ENCODE results near the gene KLF2. TPM values are rescaled to one million over a fixed set of nuclear protein-coding genes. Genes with fewer than 3 reads are reported as not detected.
"Not testable (repeated sequence)": the region's sequence is repeated elsewhere in the genome, so short reads cannot be mapped to it uniquely, and the experiment has no call there.

Gene KLF2
- 10 to 100 TPM; 26.4 to 36.8 (median 32.4) TPM for total RNA-seq (2021; fragmentation: NEBNext Ultra II Directional; extraction: Animal tissue kit (Norgen Biotek cat#: 25700))
- long read RNA-seq, partial matches to known transcripts = 4 of 4 reads
- long read RNA-seq, other reads (novel, unspliced or antisense) = 0 of 4 reads

DNA sequence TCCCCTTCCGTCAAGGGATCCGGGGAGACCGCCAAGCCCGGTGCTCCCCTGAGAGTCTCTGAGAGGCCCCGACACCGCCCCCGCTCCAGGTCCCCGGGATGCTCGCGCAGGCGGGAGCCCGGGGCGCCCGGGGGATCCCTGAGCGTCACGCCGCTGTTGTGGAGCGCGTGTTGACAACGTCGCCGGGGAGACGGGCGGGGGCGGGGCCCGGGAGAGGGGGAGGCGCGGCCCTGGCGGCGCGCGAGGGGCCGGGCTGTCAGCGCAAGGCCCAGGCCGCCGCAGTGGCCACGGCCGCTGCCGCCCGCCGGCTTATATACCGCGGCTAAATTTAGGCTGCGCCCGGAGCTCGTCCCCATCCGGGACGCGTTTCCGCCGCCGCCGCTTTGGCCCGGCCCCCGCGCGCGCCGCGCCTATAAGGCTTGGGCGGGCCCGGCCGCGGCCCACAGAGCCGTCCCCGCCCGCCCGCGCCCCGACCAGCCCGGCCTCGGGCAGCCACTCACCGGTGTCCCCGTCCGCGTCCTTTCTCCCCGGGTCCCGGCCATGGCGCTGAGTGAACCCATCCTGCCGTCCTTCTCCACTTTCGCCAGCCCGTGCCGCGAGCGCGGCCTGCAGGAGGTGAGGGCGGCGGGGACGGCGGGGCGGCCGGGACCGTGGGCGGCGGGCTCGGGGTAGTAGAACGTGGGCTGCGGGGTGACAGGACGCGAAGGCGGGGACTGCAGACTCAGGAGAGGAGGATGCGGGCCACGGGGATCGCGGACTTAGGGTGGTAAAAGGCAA, at the start of gene KLF2:
KLF2 (plus strand) TSS at position 443 of the 777 bp plus-strand sequence; CDS start at position 541, 98 bp downstream.
- peak; percentile 93 for DNase-seq
- Mint-ChIP-seq H3K9me3 (peaks cover 9% of the 10 kb centered on the region), H3K36me3 (ENCODE audit: low read depth) (peaks cover 33% of the 10 kb centered on the region), H3K4me1 (ENCODE audit: low read depth) (peaks cover 33% of the 10 kb centered on the region), H3K27me3 (ENCODE audit: insufficient read depth) (peaks cover 33% of the 10 kb centered on the region), H3K27ac (peak within 1 kb of the TSS; percentile 93), H3K4me3 (peak within 1 kb of the TSS; percentile 94)
- TF ChIP-seq, protein P1, sequence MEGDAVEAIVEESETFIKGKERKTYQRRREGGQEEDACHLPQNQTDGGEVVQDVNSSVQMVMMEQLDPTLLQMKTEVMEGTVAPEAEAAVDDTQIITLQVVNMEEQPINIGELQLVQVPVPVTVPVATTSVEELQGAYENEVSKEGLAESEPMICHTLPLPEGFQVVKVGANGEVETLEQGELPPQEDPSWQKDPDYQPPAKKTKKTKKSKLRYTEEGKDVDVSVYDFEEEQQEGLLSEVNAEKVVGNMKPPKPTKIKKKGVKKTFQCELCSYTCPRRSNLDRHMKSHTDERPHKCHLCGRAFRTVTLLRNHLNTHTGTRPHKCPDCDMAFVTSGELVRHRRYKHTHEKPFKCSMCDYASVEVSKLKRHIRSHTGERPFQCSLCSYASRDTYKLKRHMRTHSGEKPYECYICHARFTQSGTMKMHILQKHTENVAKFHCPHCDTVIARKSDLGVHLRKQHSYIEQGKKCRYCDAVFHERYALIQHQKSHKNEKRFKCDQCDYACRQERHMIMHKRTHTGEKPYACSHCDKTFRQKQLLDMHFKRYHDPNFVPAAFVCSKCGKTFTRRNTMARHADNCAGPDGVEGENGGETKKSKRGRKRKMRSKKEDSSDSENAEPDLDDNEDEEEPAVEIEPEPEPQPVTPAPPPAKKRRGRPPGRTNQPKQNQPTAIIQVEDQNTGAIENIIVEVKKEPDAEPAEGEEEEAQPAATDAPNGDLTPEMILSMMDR (IDR thresholded peaks at IDR 0.05) = no peak

DNA sequence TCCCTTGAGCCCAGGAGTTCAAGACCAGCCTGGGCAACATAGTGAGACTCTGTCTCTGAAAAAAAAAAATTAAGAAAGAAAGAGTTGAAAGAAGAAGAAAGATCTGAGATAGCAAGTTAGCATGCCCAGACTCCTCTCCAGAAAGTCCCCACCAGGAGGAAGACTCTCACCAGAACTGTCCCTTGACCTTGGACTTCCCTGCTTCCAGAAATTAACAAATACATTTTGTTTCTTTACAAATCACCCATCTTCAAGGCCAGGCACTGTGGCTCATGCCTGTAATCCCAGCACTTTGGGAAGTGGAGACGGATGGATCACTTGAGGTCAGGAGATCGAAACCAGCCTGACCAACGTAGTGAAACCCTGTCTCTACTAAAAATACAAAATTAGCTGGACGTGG, 44.3 kb upstream of the KLF2 start:
- no peak overlapping the region for H3K4me3 Mint-ChIP-seq
- DNase-seq = no peak
- H3K9me3 Mint-ChIP-seq = no peaks in the 10 kb centered on the region
- TF ChIP-seq, protein P1 (IDR thresholded peaks at IDR 0.05) = no peak
- H3K36me3 Mint-ChIP-seq (ENCODE audit: low read depth) = no peaks in the 10 kb centered on the region
- peaks cover 25% of the 10 kb centered on the region for H3K27me3 Mint-ChIP-seq (ENCODE audit: insufficient read depth)
- H3K27ac Mint-ChIP-seq = no peak overlapping the region
- H3K4me1 Mint-ChIP-seq (ENCODE audit: low read depth) = peaks cover 29% of the 10 kb centered on the region

- Mint-ChIP-seq H3K4me3 (no peak overlapping the region), H3K4me1 (ENCODE audit: low read depth) (peaks cover 32% of the 10 kb centered on the region), H3K27ac (no peak overlapping the region), H3K27me3 (ENCODE audit: insufficient read depth) (peaks cover 24% of the 10 kb centered on the region), H3K9me3 (no peaks in the 10 kb centered on the region), H3K36me3 (ENCODE audit: low read depth) (no peaks in the 10 kb centered on the region)
- TF ChIP-seq, protein P1 (IDR thresholded peaks at IDR 0.05) = no peak
- DNase-seq = no peak
Measured at GRCh38 chr19:16281743-16282142, 42.9 kb upstream of the KLF2 start.

- peak overlapping the region; percentile 83 for H3K4me3 Mint-ChIP-seq
- no peaks in the 10 kb centered on the region for H3K36me3 Mint-ChIP-seq (ENCODE audit: low read depth)
Measured at GRCh38 chr19:16283210-16284061, 41.2 kb upstream of the KLF2 start.

DNA sequence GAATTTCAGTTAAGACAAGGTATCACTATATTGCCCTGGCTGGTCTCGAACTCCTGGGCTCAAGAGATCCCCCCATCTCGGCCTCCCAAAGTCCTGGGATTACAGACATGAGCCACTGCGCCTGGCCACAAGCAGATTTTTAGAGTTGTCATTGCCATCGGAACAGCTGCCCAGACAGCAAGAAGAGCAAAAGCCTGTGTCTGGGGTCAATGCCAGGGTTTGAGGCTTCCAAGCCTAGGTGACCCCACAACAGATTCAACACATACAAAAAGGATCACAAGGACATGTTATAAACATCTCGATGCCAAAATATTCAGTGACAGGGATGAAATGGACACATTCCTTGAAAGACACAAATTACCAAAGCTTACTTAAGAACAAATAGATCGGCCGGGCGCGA, 40.1 kb upstream of the KLF2 start:
- Mint-ChIP-seq H3K9me3 (no peaks in the 10 kb centered on the region), H3K4me1 (ENCODE audit: low read depth) (peaks cover 25% of the 10 kb centered on the region), H3K27me3 (ENCODE audit: insufficient read depth) (peaks cover 24% of the 10 kb centered on the region), H3K27ac (no peak overlapping the region), H3K36me3 (ENCODE audit: low read depth) (no peaks in the 10 kb centered on the region), H3K4me3 (no peak overlapping the region)
- TF ChIP-seq, protein P1 (IDR thresholded peaks at IDR 0.05) = no peak
- no peak for DNase-seq

More at GRCh38 chr19:16283210-16284061, 41.2 kb upstream of the KLF2 start:
- H3K27me3 Mint-ChIP-seq (ENCODE audit: insufficient read depth) = peaks cover 27% of the 10 kb centered on the region
- TF ChIP-seq, protein P1 (IDR thresholded peaks at IDR 0.05) = no peak
- peaks cover 34% of the 10 kb centered on the region for H3K4me1 Mint-ChIP-seq (ENCODE audit: low read depth)
- DNase-seq = peak; percentile 31
- H3K27ac Mint-ChIP-seq = peak overlapping the region; percentile 91
- H3K9me3 Mint-ChIP-seq = no peaks in the 10 kb centered on the region

DNA sequence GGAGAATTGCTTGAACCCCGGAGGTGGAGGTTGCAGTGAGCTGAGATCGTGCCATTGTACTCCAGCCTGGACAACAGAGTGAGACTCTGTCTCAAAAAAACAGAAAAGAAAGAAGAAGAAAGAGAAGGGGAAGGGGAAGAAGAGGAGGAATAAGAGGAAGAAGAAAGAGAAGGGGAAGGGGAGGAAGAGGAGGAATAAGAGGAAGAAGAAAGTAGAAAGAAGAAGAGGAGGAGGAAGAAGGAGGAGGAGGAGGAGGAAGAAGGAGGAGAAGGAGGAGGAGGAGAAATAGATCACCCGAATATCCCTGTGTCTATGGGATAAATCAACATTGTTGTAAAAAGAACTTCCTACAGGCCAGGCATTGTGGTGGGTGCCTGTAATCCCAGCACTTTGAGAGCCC, 39.5 kb upstream of the KLF2 start:
- H3K9me3 Mint-ChIP-seq; H3K36me3 Mint-ChIP-seq (ENCODE audit: low read depth); H3K4me3 Mint-ChIP-seq; DNase-seq; H3K27ac Mint-ChIP-seq: not testable (repeated sequence)
- H3K27me3 Mint-ChIP-seq (ENCODE audit: insufficient read depth) = peaks cover 20% of the 10 kb centered on the region
- peaks cover 19% of the 10 kb centered on the region for H3K4me1 Mint-ChIP-seq (ENCODE audit: low read depth)
